GM19023 (cell line): ENCODE results near the gene TPD52L1.
"Not testable (repeated sequence)": the region's sequence is repeated elsewhere in the genome, so short reads cannot be mapped to it uniquely, and the experiment has no call there.

Experiments
- ATAC-seq: cut with Tn5 transposase; IDR thresholded peaks from one replicate; pipeline ENCODE4 v1.9.1; 2021; ENCODE audit warnings: mild to moderate bottlenecking, moderate library complexity; ENCODE audit not compliant: unreplicated experiment

TPD52L1 gene

GRCh38 chr6:125153391-125154117 lies at the start of gene TPD52L1:
Gene TPD52L1 (plus strand): TSS chr6:125153773. CDS start chr6:125153952, 179 bp downstream.
- ATAC-seq = peak; percentile 98

- ATAC-seq = no peak
Measured at GRCh38 chr6:125104425-125104824, 49.1 kb upstream of the TPD52L1 start.

GRCh38 chr6:125107048-125107447 lies 46.5 kb upstream of the TPD52L1 start:
- no peak for ATAC-seq

- ATAC-seq = no peak
Measured at GRCh38 chr6:125107896-125108295, 45.7 kb upstream of the TPD52L1 start.

GRCh38 chr6:125110056-125110455 lies 43.5 kb upstream of the TPD52L1 start:
- ATAC-seq = no peak

- no peak for ATAC-seq
Measured at GRCh38 chr6:125111219-125111983, 42.2 kb upstream of the TPD52L1 start.

- no peak for ATAC-seq
Measured at GRCh38 chr6:125112934-125113333, 40.6 kb upstream of the TPD52L1 start.

- ATAC-seq = no peak
Measured at GRCh38 chr6:125114248-125114858, 39.2 kb upstream of the TPD52L1 start.

- ATAC-seq = no peak
Measured at GRCh38 chr6:125116170-125116569, 37.4 kb upstream of the TPD52L1 start.

GRCh38 chr6:125116710-125117109 lies 36.9 kb upstream of the TPD52L1 start:
- ATAC-seq = no peak

GRCh38 chr6:125117818-125118217 lies 35.8 kb upstream of the TPD52L1 start:
- ATAC-seq = no peak

- no peak for ATAC-seq
Measured at GRCh38 chr6:125120054-125120590, 33.5 kb upstream of the TPD52L1 start.

- ATAC-seq = no peak
Measured at GRCh38 chr6:125121894-125122293, 31.7 kb upstream of the TPD52L1 start.

GRCh38 chr6:125123051-125123450 lies 30.5 kb upstream of the TPD52L1 start:
- no peak for ATAC-seq

GRCh38 chr6:125123468-125124048 lies 30.0 kb upstream of the TPD52L1 start:
- ATAC-seq = no peak

GRCh38 chr6:125124049-125124669 lies 29.4 kb upstream of the TPD52L1 start:
- ATAC-seq = no peak

GRCh38 chr6:125125856-125126255 lies 27.7 kb upstream of the TPD52L1 start:
- ATAC-seq = not testable (repeated sequence)

GRCh38 chr6:125129354-125129753 lies 24.2 kb upstream of the TPD52L1 start:
- ATAC-seq = no peak

GRCh38 chr6:125132058-125132457 lies 21.5 kb upstream of the TPD52L1 start:
- no peak for ATAC-seq

GRCh38 chr6:125136378-125136777 lies 17.2 kb upstream of the TPD52L1 start:
- ATAC-seq = no peak

GRCh38 chr6:125138083-125138482 lies 15.5 kb upstream of the TPD52L1 start:
- no peak for ATAC-seq
